Trophoblast cell (in vitro differentiated cells and primary cell): ENCODE results near the gene TTC27.
"Not testable (repeated sequence)": the region's sequence is repeated elsewhere in the genome, so short reads cannot be mapped to it uniquely, and the experiment has no call there.

Experiments
- DNase-seq, 2 donors: peaks; one replicate each; pipeline ENCODE4 v3.0.0-alpha.2; 2016
- H2AFZ ChIP-seq: 2 replicates; pipeline ENCODE4 v1.6.1; 2013; ENCODE audit warnings: low read length, moderate library complexity, mild to moderate bottlenecking; ENCODE audit not compliant: insufficient read depth, poor library complexity
- H2AK5ac ChIP-seq: 2 replicates; pipeline ENCODE4 v1.6.1; 2013; ENCODE audit warnings: mild to moderate bottlenecking, low read length
- H2BK120ac ChIP-seq: 2 replicates; pipeline ENCODE4 v1.6.1; 2013; ENCODE audit warnings: low read length, mild to moderate bottlenecking, moderate library complexity; ENCODE audit not compliant: insufficient read depth, poor library complexity
- H2BK12ac ChIP-seq: 2 replicates; pipeline ENCODE4 v1.6.1; 2013; ENCODE audit warnings: mild to moderate bottlenecking, low read length, moderate library complexity
- H2BK5ac ChIP-seq: 2 replicates; pipeline ENCODE4 v1.6.1; 2013; ENCODE audit warnings: low read length, low read depth, moderate library complexity, mild to moderate bottlenecking; ENCODE audit not compliant: poor library complexity
- H3K14ac ChIP-seq: 2 replicates; pipeline ENCODE4 v1.6.1; 2013; ENCODE audit warnings: mild to moderate bottlenecking, low read length
- H3K18ac ChIP-seq: 2 replicates; pipeline ENCODE4 v1.6.1; 2013; ENCODE audit warnings: mild to moderate bottlenecking, low read length
- H3K23ac ChIP-seq: 2 replicates; pipeline ENCODE4 v1.6.1; 2013; ENCODE audit warnings: low read length
- H3K27ac ChIP-seq: 2 replicates; pipeline ENCODE4 v1.5.1; 2013; ENCODE audit warnings: low read depth, mild to moderate bottlenecking, inconsistent platforms, low read length, moderate library complexity
- H3K27me3 ChIP-seq: 2 replicates; pipeline ENCODE4 v1.6.1; 2013; ENCODE audit warnings: inconsistent platforms, mild to moderate bottlenecking, low read length, moderate library complexity; ENCODE audit not compliant: insufficient read depth
- H3K36me3 ChIP-seq, 2 experiments: 1 replicate in 1 of 2; 2 replicates in 1 of 2; pipeline ENCODE4 v1.6.1; 2013; ENCODE audit warnings: low read length in 2 of 2, mild to moderate bottlenecking in 2 of 2, moderate library complexity in 1 of 2; ENCODE audit not compliant: insufficient read depth in 2 of 2, control insufficient read depth in 1 of 2
- H3K4ac ChIP-seq: 2 replicates; pipeline ENCODE4 v1.6.1; 2013; ENCODE audit warnings: low read depth, mild to moderate bottlenecking, low read length, moderate library complexity
- H3K4me1 ChIP-seq, 2 experiments: 1 replicate in 1 of 2; 2 replicates in 1 of 2; pipeline ENCODE4 v1.6.1; 2013; ENCODE audit warnings: low read length in 2 of 2, mild to moderate bottlenecking in 2 of 2, moderate library complexity in 1 of 2; ENCODE audit not compliant: insufficient read depth in 2 of 2, control insufficient read depth in 1 of 2
- H3K4me2 ChIP-seq: 2 replicates; pipeline ENCODE4 v1.6.1; 2013; ENCODE audit warnings: inconsistent platforms, mild to moderate bottlenecking, low read length, moderate library complexity
- H3K4me3 ChIP-seq: 2 replicates; pipeline ENCODE4 v1.5.1; 2013; ENCODE audit warnings: mild to moderate bottlenecking, low read depth, low read length, inconsistent platforms
- H3K79me1 ChIP-seq: one replicate; pipeline ENCODE4 v1.6.1; 2013; ENCODE audit warnings: low read length
- H3K79me2 ChIP-seq: 2 replicates; pipeline ENCODE4 v1.6.1; 2013; ENCODE audit warnings: low read length, mild to moderate bottlenecking; ENCODE audit not compliant: control insufficient read depth, insufficient read depth, poor library complexity
- H3K9ac ChIP-seq: 2 replicates; pipeline ENCODE4 v1.6.1; 2013; ENCODE audit warnings: mild to moderate bottlenecking, low read length
- H3K9me3 ChIP-seq: 2 replicates; pipeline ENCODE4 v1.6.1; 2013; ENCODE audit warnings: low read depth, mild to moderate bottlenecking, control low read depth, inconsistent platforms, low read length; ENCODE audit not compliant: insufficient read depth
- H4K12ac ChIP-seq: 2 replicates; pipeline ENCODE4 v1.6.1; 2013; ENCODE audit warnings: low read depth, mild to moderate bottlenecking, low read length, moderate library complexity
- H4K8ac ChIP-seq: 2 replicates; pipeline ENCODE4 v1.6.1; 2013; ENCODE audit warnings: low read depth, mild to moderate bottlenecking, low read length, moderate library complexity
- H4K91ac ChIP-seq: one replicate; pipeline ENCODE4 v1.6.1; 2013; ENCODE audit warnings: low read depth, mild to moderate bottlenecking, low read length, moderate library complexity
- WGBS: extraction: QIAGEN DNeasy Blood & Tissue Kit; methylation state at CpG from one replicate; pipeline ENCODE4 v1.1.7; 2013; ENCODE audit warnings: missing lambda C conversion rate; ENCODE audit not compliant: insufficient read length, insufficient coverage; ENCODE audit errors: extremely low coverage; 5-methylcytosine and 5-hydroxymethylcytosine counted together

TTC27 gene

DNA sequence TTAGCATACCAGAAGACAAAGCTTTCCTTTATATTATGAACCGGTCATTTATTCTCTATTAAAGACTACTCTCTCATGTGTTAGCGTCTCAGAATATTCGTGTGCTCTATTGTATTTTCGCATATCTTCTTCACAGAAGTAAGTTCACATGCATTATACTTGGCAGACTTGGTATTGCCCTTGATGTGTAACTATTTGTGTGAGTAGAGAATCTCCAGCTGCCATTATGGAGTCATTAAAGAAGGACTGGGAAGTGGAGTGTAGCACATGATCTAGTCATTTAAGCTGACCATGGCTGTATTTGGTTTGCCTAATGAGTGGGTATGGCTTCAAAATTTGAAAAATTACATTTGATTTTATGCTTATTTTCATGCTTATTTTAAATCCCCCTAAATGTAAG is 92.9 kb downstream of the TTC27 start:
- no CpG with 5 or more reads among the region's 4 CpGs for WGBS
- no peak overlapping the region for H2AFZ ChIP-seq
- H3K36me3 ChIP-seq = peaks cover under 1 to 3% of the 10 kb centered on the region in 2 experiments
- H3K4ac ChIP-seq = no peak overlapping the region
- DNase-seq = no peak
- H3K4me2 ChIP-seq = no peak overlapping the region
- no peak overlapping the region for H4K8ac ChIP-seq
- no peak overlapping the region for H3K23ac ChIP-seq
- H3K9ac ChIP-seq = no peak overlapping the region
- no peak overlapping the region for H2BK5ac ChIP-seq
- peaks cover 0 to 5% of the 10 kb centered on the region in 2 experiments for H3K4me1 ChIP-seq
- no peak overlapping the region for H3K27ac ChIP-seq
- H3K79me2 ChIP-seq = no peaks in the 10 kb centered on the region
- no peak overlapping the region for H2BK12ac ChIP-seq
- H4K12ac ChIP-seq = no peak overlapping the region
- no peak overlapping the region for H3K14ac ChIP-seq
- no peaks in the 10 kb centered on the region for H3K9me3 ChIP-seq
- no peak overlapping the region for H3K4me3 ChIP-seq
- no peak overlapping the region for H2BK120ac ChIP-seq
- no peaks in the 10 kb centered on the region for H3K79me1 ChIP-seq
- no peak overlapping the region for H4K91ac ChIP-seq
- H3K18ac ChIP-seq = no peak overlapping the region
- H3K27me3 ChIP-seq = no peaks in the 10 kb centered on the region
- H2AK5ac ChIP-seq = no peak overlapping the region

DNA sequence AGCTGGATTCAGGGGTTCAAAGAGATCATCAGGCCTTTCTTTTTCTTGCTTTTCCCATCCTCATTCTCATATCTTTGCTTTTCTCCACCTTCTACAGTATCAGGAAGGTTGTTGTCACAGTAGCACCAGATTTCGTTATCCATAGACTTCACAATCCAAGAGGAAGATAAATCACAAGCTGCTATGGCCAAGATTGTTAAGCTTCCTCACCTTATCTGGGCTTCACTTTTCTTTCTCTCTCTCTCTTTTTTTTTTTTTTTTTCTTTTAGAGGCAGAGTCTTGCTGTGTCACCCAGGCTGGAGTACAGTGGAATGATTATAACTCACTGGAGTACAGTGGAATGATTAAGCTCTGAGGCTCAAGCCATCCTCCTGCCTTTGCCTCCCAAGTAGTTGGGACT is 93.5 kb downstream of the TTC27 start:
- H2AK5ac ChIP-seq = no peak overlapping the region
- no peak overlapping the region for H3K27ac ChIP-seq
- H3K4me1 ChIP-seq = peaks cover 0 to 5% of the 10 kb centered on the region in 2 experiments
- H4K91ac ChIP-seq = no peak overlapping the region
- peaks cover 2 to 3% of the 10 kb centered on the region in 2 experiments for H3K36me3 ChIP-seq
- H3K18ac ChIP-seq = no peak overlapping the region
- DNase-seq = no peak
- H3K14ac ChIP-seq = no peak overlapping the region
- no CpG with 5 or more reads among the region's 1 CpG for WGBS
- H2AFZ ChIP-seq = no peak overlapping the region
- no peak overlapping the region for H3K9ac ChIP-seq
- no peaks in the 10 kb centered on the region for H3K79me1 ChIP-seq
- H4K12ac ChIP-seq = no peak overlapping the region
- no peak overlapping the region for H3K4me3 ChIP-seq
- H2BK5ac ChIP-seq = no peak overlapping the region
- no peak overlapping the region for H3K23ac ChIP-seq
- H3K4me2 ChIP-seq = no peak overlapping the region
- H2BK12ac ChIP-seq = no peak overlapping the region
- H3K79me2 ChIP-seq = no peaks in the 10 kb centered on the region
- no peaks in the 10 kb centered on the region for H3K9me3 ChIP-seq
- H3K4ac ChIP-seq = no peak overlapping the region
- H2BK120ac ChIP-seq = no peak overlapping the region
- no peak overlapping the region for H4K8ac ChIP-seq
- no peaks in the 10 kb centered on the region for H3K27me3 ChIP-seq

DNA sequence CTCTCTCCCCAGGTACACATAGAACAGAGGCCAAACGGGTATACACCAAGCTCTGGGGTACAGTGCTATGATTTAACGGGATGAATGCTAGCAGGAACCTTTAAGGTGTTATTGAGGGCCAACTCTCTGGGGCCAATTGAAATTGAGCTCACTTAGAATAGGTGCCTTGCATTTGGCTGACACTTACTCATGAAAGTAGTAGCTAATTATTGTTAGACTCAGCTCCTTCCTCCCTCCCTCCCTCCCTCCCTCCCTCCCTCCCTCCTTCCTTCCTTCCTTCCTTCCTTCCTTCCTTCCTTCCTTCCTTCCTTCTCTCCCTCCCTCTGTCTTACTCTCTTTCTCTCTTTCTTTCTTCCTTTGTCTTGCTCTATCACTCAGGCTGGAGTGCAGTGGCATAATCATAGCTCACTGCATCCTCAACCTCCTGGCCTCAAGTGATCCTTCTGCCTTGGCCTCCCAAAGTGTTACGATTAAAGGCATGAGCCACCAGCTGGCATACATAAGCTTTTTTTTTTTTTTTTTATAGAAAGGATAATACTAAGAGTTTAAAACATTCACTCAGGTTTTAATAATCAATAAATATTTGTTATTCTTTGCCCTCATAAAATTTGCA is 95.7 kb downstream of the TTC27 start:
- H3K4me1 ChIP-seq = peaks cover 0 to 3% of the 10 kb centered on the region in 2 experiments
- H3K18ac ChIP-seq = no peak overlapping the region
- no peaks in the 10 kb centered on the region for H3K79me2 ChIP-seq
- no peak overlapping the region for H3K27ac ChIP-seq
- H3K23ac ChIP-seq = no peak overlapping the region
- H4K8ac ChIP-seq = no peak overlapping the region
- no peak overlapping the region for H2AK5ac ChIP-seq
- H2AFZ ChIP-seq = no peak overlapping the region
- no peak overlapping the region for H3K9ac ChIP-seq
- DNase-seq = no peak
- peaks cover 2 to 3% of the 10 kb centered on the region in 2 experiments for H3K36me3 ChIP-seq
- H2BK12ac ChIP-seq = no peak overlapping the region
- no peak overlapping the region for H2BK5ac ChIP-seq
- H4K91ac ChIP-seq = no peak overlapping the region
- no peak overlapping the region for H3K4me3 ChIP-seq
- H3K14ac ChIP-seq = no peak overlapping the region
- H3K4ac ChIP-seq = no peak overlapping the region
- no peaks in the 10 kb centered on the region for H3K9me3 ChIP-seq
- H3K79me1 ChIP-seq = no peaks in the 10 kb centered on the region
- no CpG with 5 or more reads among the region's 3 CpGs for WGBS
- no peak overlapping the region for H4K12ac ChIP-seq
- H2BK120ac ChIP-seq = no peak overlapping the region
- no peak overlapping the region for H3K4me2 ChIP-seq
- no peaks in the 10 kb centered on the region for H3K27me3 ChIP-seq

DNA sequence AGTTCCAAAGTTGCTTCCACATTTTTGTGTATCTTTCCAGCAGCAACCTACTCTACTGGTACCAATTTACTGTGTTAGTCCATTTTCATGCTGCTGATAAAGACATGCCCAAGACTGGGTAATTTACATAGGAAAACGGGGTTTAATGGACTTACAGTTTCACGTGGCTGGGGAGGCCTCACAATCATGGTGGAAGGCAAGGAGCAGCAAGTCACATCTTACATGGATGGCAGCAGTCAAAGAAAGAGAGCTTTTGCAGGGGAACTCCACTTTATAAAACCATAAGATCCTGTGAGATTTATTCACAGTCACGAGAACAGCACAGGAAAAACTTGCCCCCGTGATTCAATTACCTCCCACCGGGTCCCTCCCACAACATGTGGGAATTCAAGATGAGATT is 98.8 kb downstream of the TTC27 start:
- not testable (repeated sequence) for H3K23ac ChIP-seq, H3K14ac ChIP-seq
- no CpG with 5 or more reads among the region's 5 CpGs for WGBS

More for the DNA sequence above, 98.8 kb downstream of the TTC27 start:
- not testable (repeated sequence) for H3K18ac ChIP-seq, H4K8ac ChIP-seq, H2BK5ac ChIP-seq, H3K27me3 ChIP-seq, H2AFZ ChIP-seq, H3K9ac ChIP-seq, H3K36me3 ChIP-seq, H4K12ac ChIP-seq, H3K4me1 ChIP-seq, H3K4me3 ChIP-seq, DNase-seq, H2BK120ac ChIP-seq, H3K4me2 ChIP-seq, H3K79me1 ChIP-seq, H2BK12ac ChIP-seq, H3K27ac ChIP-seq, H4K91ac ChIP-seq, H3K9me3 ChIP-seq, H3K79me2 ChIP-seq, H3K4ac ChIP-seq, H2AK5ac ChIP-seq
